ENCODE data around the gene CNPY4. TPM values are rescaled to one million over a fixed set of nuclear protein-coding genes. Genes with fewer than 3 reads are reported as not detected.
A peak's percentile ranks its signal among the peaks of the same experiment; 100 is the strongest.

The CNPY4 gene
- total RNA-seq, 4 donors from 2014 or later = 3.3 to 53.6 (median 24.7) TPM; not detected in 1

DNA sequence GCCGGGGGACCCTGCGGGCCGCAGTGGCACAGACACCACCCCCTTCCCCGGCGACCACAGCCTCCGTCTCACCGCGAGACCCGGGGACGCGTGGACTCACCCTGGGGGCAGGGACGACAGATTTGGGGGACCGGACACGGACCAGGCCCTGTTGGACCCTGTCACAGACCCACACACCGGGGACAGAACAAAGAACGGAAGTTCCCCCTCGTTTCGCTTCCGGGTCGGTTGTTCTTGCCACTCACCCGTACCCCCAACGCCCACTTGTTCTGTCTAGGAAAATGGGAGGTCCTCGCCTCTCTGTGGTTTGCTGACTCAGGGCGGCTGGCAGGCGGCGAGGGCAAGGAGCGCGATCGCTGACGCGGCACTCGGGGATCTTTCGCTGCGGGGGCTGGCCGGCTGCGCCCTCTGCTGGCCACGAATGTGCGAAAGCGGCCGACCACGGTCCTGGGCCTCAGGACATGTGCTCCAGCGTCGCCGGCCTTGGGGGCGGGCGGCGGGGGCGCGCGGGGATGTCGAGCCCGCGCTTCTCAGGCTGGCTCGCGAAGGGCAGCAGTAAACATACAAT, 37.8 kb upstream of the CNPY4 start, which contains the start of gene ZNF3:
Gene ZNF3 (minus strand): TSS at position 189 of the 568 bp plus-strand sequence. CDS start 4,366 bp downstream, outside the sequence.
- H3K36me3 ChIP-seq = no peaks in the 10 kb centered on the region
- intact Hi-C loops (cut with DNase I; ENCODE audit: low total_unique reads) = loop anchor here (2.0 kb wide), 1 partner anchor 45 kb away; the partner anchor contains the start of gene MBLAC1
- H3K4me1 ChIP-seq = no peaks in the 10 kb centered on the region
- H3K9me3 ChIP-seq = no peaks in the 10 kb centered on the region
- H3K27ac ChIP-seq = peak within 1 kb of the TSS; percentile 73 to 84
- H3K27me3 ChIP-seq = no peaks in the 10 kb centered on the region
- TF ChIP-seq, protein P1, sequence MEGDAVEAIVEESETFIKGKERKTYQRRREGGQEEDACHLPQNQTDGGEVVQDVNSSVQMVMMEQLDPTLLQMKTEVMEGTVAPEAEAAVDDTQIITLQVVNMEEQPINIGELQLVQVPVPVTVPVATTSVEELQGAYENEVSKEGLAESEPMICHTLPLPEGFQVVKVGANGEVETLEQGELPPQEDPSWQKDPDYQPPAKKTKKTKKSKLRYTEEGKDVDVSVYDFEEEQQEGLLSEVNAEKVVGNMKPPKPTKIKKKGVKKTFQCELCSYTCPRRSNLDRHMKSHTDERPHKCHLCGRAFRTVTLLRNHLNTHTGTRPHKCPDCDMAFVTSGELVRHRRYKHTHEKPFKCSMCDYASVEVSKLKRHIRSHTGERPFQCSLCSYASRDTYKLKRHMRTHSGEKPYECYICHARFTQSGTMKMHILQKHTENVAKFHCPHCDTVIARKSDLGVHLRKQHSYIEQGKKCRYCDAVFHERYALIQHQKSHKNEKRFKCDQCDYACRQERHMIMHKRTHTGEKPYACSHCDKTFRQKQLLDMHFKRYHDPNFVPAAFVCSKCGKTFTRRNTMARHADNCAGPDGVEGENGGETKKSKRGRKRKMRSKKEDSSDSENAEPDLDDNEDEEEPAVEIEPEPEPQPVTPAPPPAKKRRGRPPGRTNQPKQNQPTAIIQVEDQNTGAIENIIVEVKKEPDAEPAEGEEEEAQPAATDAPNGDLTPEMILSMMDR (IDR thresholded peaks at IDR 0.05) = peak; percentile 95 to 98 (median 96)
- TF ChIP-seq POLR2A (IDR thresholded peaks at IDR 0.05) = peak; percentile 35 to 75
- peak; percentile 98 to 99 for DNase-seq
- H3K4me3 ChIP-seq = peak within 1 kb of the TSS; percentile 75 to 97

DNA sequence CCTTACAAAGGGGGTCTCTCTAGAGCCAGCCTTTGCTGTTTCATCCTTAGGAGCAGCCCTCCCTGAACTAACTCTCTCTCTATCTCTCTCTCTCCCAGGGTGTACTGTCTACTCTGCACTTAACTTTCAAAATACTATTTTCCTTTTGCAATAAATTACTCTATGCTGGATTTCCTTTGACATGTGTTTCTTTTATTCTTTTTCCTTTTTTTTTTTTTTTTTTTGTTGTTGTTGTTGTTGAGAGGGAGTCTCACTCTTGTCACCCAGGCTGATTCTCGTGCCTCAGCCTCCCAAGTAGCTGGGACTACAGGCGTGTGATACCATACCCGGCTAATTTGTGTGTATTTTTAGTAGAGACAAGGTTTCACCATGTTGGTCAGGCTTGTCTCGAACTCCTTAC, 36.5 kb upstream of the CNPY4 start:
- Histone ChIP-seq H3K27me3 (no peaks in the 10 kb centered on the region), H3K4me1 (peaks cover 0 to 5% of the 10 kb centered on the region in 2 donors), H3K36me3 (no peaks in the 10 kb centered on the region), H3K27ac (peak overlapping the region in 1 of 2 donors; percentile 71), H3K9me3 (no peaks in the 10 kb centered on the region), H3K4me3 (no peak overlapping the region)
- intact Hi-C loops (cut with DNase I; ENCODE audit: low total_unique reads) = no loop called here
- TF ChIP-seq POLR2A (IDR thresholded peaks at IDR 0.05) = no peak
- TF ChIP-seq, protein P1 (IDR thresholded peaks at IDR 0.05) = no peak
- DNase-seq = no peak

DNA sequence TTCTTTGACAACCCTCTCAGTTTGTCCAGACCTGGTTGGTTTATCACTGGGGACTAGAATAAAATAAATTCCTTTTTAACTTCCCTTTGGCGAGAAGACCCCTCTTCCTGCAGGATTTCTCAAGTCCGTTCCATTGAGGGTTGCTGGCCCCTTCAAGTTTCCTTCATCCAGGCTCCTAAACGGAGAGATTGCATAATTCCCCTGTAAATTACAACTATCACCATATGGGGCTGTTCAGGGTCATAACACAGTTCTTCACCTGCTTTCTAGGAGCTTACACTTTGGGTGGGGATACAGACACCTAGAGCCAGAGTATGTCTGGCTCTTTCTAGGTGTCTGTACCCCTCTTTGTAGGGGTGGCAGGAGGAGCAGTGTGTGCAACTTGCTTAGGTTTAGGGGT, 33.9 kb upstream of the CNPY4 start:
- intact Hi-C loops (cut with DNase I; ENCODE audit: low total_unique reads) = no loop called here
- TF ChIP-seq, protein P1 (IDR thresholded peaks at IDR 0.05) = no peak
- TF ChIP-seq POLR2A (IDR thresholded peaks at IDR 0.05) = no peak
- no peaks in the 10 kb centered on the region for H3K36me3 ChIP-seq
- no peaks in the 10 kb centered on the region for H3K27me3 ChIP-seq
- peaks cover 0 to 10% of the 10 kb centered on the region in 2 donors for H3K4me1 ChIP-seq
- no peak overlapping the region for H3K4me3 ChIP-seq
- no peaks in the 10 kb centered on the region for H3K9me3 ChIP-seq
- no peak for DNase-seq
- peak overlapping the region in 1 of 2 donors; percentile 95 for H3K27ac ChIP-seq

DNA sequence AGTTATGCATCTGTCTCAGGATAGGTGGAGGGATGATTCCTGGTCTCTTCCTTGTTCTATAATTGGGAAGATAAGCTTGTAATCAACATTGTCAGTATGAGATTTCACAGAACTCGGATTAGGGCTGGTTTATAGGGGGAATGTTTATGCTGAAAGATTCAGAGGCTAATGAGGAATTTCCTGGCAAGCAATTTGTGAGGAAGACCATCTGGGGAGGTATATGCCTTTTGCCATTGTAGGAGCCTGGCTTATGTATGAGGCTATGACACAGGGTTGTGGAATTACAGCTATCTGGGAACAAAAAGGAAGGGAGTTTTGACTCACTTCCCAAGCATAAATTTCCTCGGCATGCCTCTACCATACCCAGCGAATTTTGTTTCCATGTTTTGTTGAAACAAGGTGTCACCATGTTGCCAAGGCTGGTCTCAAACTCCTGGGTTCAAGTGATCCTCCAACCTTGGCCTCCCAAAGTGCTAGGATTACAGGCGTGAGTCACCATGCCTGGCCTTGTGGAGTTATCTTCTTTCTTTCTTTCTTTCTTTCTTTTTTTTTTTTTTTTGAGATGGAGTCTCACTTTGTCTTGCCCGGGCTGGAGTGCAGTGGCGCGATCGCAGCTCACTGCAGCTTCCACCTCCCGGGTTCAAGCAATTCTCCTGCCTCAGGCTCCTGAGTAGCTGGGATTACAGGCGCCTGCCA, 32.2 kb upstream of the CNPY4 start:
- Histone ChIP-seq H3K27me3 (no peaks in the 10 kb centered on the region), H3K4me3 (no peak overlapping the region), H3K9me3 (no peaks in the 10 kb centered on the region), H3K27ac (peak overlapping the region; percentile 88 to 95), H3K36me3 (no peaks in the 10 kb centered on the region), H3K4me1 (peaks cover 0 to 10% of the 10 kb centered on the region in 2 donors)
- TF ChIP-seq, protein P1 (IDR thresholded peaks at IDR 0.05) = no peak
- no peak for TF ChIP-seq POLR2A (IDR thresholded peaks at IDR 0.05)
- peak in 1 of 2 donors; percentile 63 for DNase-seq
- intact Hi-C loops (cut with DNase I; ENCODE audit: low total_unique reads) = no loop called here

DNA sequence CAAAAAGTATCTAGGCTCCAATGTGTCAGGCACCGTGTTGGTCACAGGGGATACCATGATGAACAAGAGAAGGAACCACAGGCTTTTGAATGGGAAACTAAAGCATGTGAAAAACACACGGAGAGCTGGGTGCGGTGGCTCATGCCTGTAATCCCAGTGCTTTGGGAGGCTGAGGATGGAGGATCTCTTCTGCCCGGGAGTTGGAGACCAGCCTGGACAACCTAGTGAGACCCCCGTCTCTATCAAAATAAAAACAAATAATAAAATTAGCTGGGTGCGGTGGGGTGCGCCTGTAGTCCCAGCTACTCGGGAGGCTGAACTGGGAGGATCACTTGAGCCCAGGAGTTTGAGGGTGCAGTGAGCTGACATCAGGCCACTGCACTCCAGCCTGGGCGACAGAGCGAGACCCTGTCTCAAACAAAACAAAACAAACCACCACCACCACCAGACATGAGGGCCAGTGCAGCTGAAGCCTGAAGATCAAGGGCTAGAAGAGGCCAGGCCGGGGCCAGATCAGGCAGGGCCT, 31.3 kb upstream of the CNPY4 start:
- Histone ChIP-seq H3K27me3 (no peaks in the 10 kb centered on the region), H3K36me3 (no peaks in the 10 kb centered on the region), H3K4me3 (peak overlapping the region; percentile 80 to 97), H3K4me1 (peaks cover 0 to 10% of the 10 kb centered on the region in 2 donors), H3K9me3 (no peaks in the 10 kb centered on the region), H3K27ac (peak overlapping the region; percentile 88 to 95)
- no peak for DNase-seq
- no peak for TF ChIP-seq POLR2A (IDR thresholded peaks at IDR 0.05)
- TF ChIP-seq, protein P1 (IDR thresholded peaks at IDR 0.05) = no peak
- intact Hi-C loops (cut with DNase I; ENCODE audit: low total_unique reads) = no loop called here

Data from uterus (tissue), 4 donors.